ENCODE data around the gene KHDC1.
A peak's percentile ranks its signal among the peaks of the same experiment; 100 is the strongest.

GRCh38 chr6:73285674-73286283 lies 22.8 kb upstream of the KHDC1 start:
- TF ChIP-seq EZH2 (IDR thresholded peaks at IDR 0.05; ENCODE audit: borderline replicate concordance): no peak
- TF ChIP-seq, protein P1, sequence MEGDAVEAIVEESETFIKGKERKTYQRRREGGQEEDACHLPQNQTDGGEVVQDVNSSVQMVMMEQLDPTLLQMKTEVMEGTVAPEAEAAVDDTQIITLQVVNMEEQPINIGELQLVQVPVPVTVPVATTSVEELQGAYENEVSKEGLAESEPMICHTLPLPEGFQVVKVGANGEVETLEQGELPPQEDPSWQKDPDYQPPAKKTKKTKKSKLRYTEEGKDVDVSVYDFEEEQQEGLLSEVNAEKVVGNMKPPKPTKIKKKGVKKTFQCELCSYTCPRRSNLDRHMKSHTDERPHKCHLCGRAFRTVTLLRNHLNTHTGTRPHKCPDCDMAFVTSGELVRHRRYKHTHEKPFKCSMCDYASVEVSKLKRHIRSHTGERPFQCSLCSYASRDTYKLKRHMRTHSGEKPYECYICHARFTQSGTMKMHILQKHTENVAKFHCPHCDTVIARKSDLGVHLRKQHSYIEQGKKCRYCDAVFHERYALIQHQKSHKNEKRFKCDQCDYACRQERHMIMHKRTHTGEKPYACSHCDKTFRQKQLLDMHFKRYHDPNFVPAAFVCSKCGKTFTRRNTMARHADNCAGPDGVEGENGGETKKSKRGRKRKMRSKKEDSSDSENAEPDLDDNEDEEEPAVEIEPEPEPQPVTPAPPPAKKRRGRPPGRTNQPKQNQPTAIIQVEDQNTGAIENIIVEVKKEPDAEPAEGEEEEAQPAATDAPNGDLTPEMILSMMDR (IDR thresholded peaks at IDR 0.05; ENCODE audit: poor library complexity): peak; percentile 54
